ENCODE results near the gene ARHGAP40. TPM values are rescaled to one million over a fixed set of nuclear protein-coding genes. Genes with fewer than 3 reads are reported as not detected.

The ARHGAP40 gene
- total and polyA plus RNA-seq, 2 of the 13 experiments (the other 11 are each of a cell fraction or from before 2014, with no cell fraction given): 0.75 to 2.1 TPM

DNA sequence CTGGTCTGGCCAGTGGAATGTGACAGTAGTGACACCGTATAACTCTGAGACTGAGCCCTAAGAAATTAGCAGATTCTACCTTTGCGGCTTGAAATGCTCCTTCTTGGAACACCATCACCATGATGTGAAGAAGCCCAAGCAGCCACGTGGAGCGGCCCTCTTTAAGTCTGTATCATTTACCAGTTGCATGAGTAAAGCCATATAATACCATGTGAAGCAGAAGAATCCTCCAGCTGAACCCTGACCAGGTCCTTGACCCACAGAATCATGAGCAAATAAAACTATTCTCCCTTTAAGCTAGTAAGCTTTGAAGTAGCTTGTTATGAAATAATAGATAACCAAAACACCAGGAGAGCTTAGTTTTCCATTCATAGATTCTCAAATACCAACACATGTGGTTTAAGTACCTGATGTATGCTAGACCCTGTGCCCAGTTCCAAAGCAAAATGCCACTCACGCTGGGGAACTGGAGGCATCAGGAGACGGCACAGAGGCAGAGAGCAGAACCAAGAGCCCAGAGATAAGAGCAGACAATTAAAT, 65.9 kb downstream of the ARHGAP40 start (continued):
- TF ChIP-seq ZFP90 (CRISPR knock-in tag; IDR thresholded peaks at IDR 0.05; ENCODE audit: borderline replicate concordance) (peak; percentile 42; the same call in 1 of the 2 replicates), DRAP1 (CRISPR knock-in tag; IDR thresholded peaks at IDR 0.05) (peak; percentile 69; the same call in 1 of the 2 replicates), MAFF (IDR thresholded peaks at IDR 0.05; ENCODE audit: low read depth, low read length) (no peak), MIER3 (CRISPR knock-in tag; IDR thresholded peaks at IDR 0.05; ENCODE audit: borderline replicate concordance) (peak; percentile 85), ETV5 (CRISPR knock-in tag; IDR thresholded peaks at IDR 0.05; ENCODE audit: borderline replicate concordance) (no peak; the same call in 1 of the 2 replicates), ATRX (CRISPR knock-in tag; IDR thresholded peaks at IDR 0.05; ENCODE audit: borderline replicate concordance) (no peak), ZNF430 (CRISPR knock-in tag; IDR thresholded peaks at IDR 0.05) (no peak; the same call in 1 of the 2 replicates), ZNF101 (CRISPR knock-in tag; IDR thresholded peaks at IDR 0.05; ENCODE audit: borderline replicate concordance, low read depth) (no peak), FOXO4 (CRISPR knock-in tag; conservative IDR thresholded peaks at IDR 0.05) (no peak), ZNF329 (CRISPR knock-in tag; IDR thresholded peaks at IDR 0.05; ENCODE audit: low read depth) (no peak), ZNF562 (CRISPR knock-in tag; IDR thresholded peaks at IDR 0.05; ENCODE audit: borderline replicate concordance) (no peak), THAP9 (CRISPR knock-in tag; IDR thresholded peaks at IDR 0.05; ENCODE audit: borderline replicate concordance) (no peak), ZNF710 (CRISPR knock-in tag; IDR thresholded peaks at IDR 0.05; ENCODE audit: borderline replicate concordance) (0 out of 2 replicates have a peak, but pooled peaks have one; percentile 48), JDP2 (CRISPR knock-in tag; IDR thresholded peaks at IDR 0.05; ENCODE audit: borderline replicate concordance) (no peak), RFX5 (IDR thresholded peaks at IDR 0.05; ENCODE audit: low read depth, low read length) (no peak), IRF9 (CRISPR knock-in tag; IDR thresholded peaks at IDR 0.05; ENCODE audit: borderline replicate concordance) (no peak), ZNF616 (CRISPR knock-in tag; IDR thresholded peaks at IDR 0.05; ENCODE audit: low read depth) (no peak), ZNF354B (CRISPR knock-in tag; IDR thresholded peaks at IDR 0.05) (no peak), TAF1 (CRISPR knock-in tag; IDR thresholded peaks at IDR 0.05) (no peak), HOXA9 (CRISPR knock-in tag; IDR thresholded peaks at IDR 0.05; ENCODE audit: borderline replicate concordance) (no peak), YY1 (IDR thresholded peaks at IDR 0.05; ENCODE audit: insufficient read depth, insufficient replicate concordance, low read depth, low read length) (no peak), SIX4 (CRISPR knock-in tag; IDR thresholded peaks at IDR 0.05) (peak; percentile 77; the same call in 1 of the 2 replicates), ZNF780A (CRISPR knock-in tag; IDR thresholded peaks at IDR 0.05) (no peak)
